HepG2 (cell line): ENCODE measurements around the gene IMPDH1.

Experiments
- FOXA1 ChIP-seq, 2 experiments: fragments of 450-650 bp in 1 of 2; sonication (generic) in 1 of 2; formaldehyde crosslinking in 1 of 2; IDR thresholded peaks; 2 replicates each; pipeline versions ENCODE4 v1.4.0 to v1.6.1; 2016 to 2020; ENCODE audit warnings: missing genetic modification reagents in 1 of 2
- HNF1A ChIP-seq, 2 experiments: sonication (generic) in 1 of 2; formaldehyde crosslinking in 1 of 2; IDR thresholded peaks; 2 replicates each; pipeline versions ENCODE4 v1.4.0 to v1.6.1; 2016 to 2020; ENCODE audit warnings: borderline replicate concordance in 1 of 2, low read depth in 1 of 2, mild to moderate bottlenecking in 1 of 2, missing genetic modification reagents in 1 of 2
- MAZ ChIP-seq, 2 experiments: sonication (generic) in 1 of 2; formaldehyde crosslinking in 1 of 2; IDR thresholded peaks; 2 replicates each; pipeline versions ENCODE4 v1.5.0 to v1.6.1; 2012 to 2020; ENCODE audit warnings: low read depth in 2 of 2, mild to moderate bottlenecking in 2 of 2, borderline replicate concordance in 1 of 2, improper control_type of control experiment in 1 of 2, low read length in 1 of 2, missing genetic modification reagents in 1 of 2, moderate library complexity in 1 of 2
- PBX3 ChIP-seq: sonication (generic); formaldehyde crosslinking; IDR thresholded peaks from 2 replicates; pipeline ENCODE4 v1.8.1; 2023; ENCODE audit warnings: missing genetic modification reagents, inconsistent platforms, borderline replicate concordance
- POLR2A ChIP-seq, 2 experiments: IDR thresholded peaks; 2 replicates each; pipeline ENCODE4 v1.6.1; 2011; ENCODE audit warnings: low read depth in 2 of 2, low read length in 2 of 2, mild to moderate bottlenecking in 1 of 2, moderate library complexity in 1 of 2; ENCODE audit not compliant: insufficient read depth in 1 of 2
- POLR2AphosphoS2 ChIP-seq: IDR thresholded peaks from 2 replicates; pipeline ENCODE4 v1.6.1; 2011; ENCODE audit warnings: low read depth, low read length, improper control_type of control experiment
- ZNF274 ChIP-seq: sonication (generic); formaldehyde crosslinking; IDR thresholded peaks from 2 replicates; pipeline ENCODE4 v1.5.1; 2020; ENCODE audit warnings: mild to moderate bottlenecking, missing genetic modification reagents

- TF ChIP-seq HNF1A (IDR thresholded peaks at IDR 0.05; ENCODE audit: low read depth) (no peak), HNF1A (CRISPR knock-in tag; IDR thresholded peaks at IDR 0.05; ENCODE audit: borderline replicate concordance) (no peak), FOXA1 (IDR thresholded peaks at IDR 0.05) (no peak), FOXA1 (CRISPR knock-in tag; IDR thresholded peaks at IDR 0.05) (no peak), POLR2A (IDR thresholded peaks at IDR 0.05; ENCODE audit: insufficient read depth in 1 of 2, low read depth in 2 of 2, low read length in 2 of 2) (no peak), PBX3 (CRISPR knock-in tag) (no peak), POLR2AphosphoS2 (no peak), ZNF274 (no peak), MAZ (IDR thresholded peaks at IDR 0.05; ENCODE audit: borderline replicate concordance, low read depth, low read length) (no peak), MAZ (CRISPR knock-in tag; IDR thresholded peaks at IDR 0.05; ENCODE audit: low read depth) (no peak)
Observed at GRCh38 chr7:128383776-128384175, 26.0 kb downstream of the IMPDH1 start.
